Activated gamma-delta T cell (primary cell): ENCODE results near the gene YBX2.
"Not testable (repeated sequence)": the region's sequence is repeated elsewhere in the genome, so short reads cannot be mapped to it uniquely, and the experiment has no call there.

Source experiments
- DNase-seq: peaks from one replicate; lab custom pipeline; 2025; lab: John Stamatoyannopoulos, UW

Gene YBX2

DNA sequence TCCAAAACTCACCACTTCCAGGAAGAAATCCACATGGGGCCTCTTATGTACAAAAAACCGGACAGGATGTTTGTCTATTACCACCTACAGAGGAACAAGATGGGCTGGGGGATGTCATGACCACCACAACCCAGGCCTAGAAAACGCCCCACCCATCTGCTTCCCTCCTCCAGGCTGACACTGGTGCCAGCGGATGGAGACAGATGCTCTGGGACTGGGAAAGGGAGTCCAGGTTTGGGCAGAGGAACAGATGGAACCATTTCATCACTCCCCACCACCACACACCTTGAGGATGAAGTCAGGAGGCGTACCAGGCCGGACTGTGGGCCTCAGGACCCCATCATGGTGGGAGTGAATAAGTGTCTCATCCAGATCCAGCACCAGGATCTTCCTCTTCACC, 47.7 kb downstream of the YBX2 start:
- DNase-seq: no peak

DNA sequence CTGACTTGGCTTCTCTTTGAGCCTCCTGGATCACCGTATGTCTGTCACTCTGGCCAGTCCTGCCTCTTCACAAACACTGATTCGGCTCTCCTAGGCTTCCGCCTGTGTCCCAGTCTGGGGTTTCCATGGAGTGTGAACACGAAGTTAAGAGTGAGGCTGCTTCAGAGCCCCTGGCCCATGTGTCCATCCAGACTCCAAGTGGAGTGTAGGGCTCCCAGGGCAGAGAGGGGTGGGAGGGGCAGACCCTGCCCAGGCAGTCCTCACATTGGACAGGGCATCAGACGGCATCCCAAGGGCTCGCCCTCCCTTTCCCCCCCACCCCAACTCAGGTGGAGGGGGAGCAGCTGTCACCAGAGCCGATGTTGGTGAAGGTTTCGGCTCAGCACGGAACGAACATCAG, 50.6 kb downstream of the YBX2 start:
- DNase-seq: not testable (repeated sequence)

- DNase-seq: no peak
Observed at GRCh38 chr17:7243453-7243729, 51.0 kb downstream of the YBX2 start.

DNA sequence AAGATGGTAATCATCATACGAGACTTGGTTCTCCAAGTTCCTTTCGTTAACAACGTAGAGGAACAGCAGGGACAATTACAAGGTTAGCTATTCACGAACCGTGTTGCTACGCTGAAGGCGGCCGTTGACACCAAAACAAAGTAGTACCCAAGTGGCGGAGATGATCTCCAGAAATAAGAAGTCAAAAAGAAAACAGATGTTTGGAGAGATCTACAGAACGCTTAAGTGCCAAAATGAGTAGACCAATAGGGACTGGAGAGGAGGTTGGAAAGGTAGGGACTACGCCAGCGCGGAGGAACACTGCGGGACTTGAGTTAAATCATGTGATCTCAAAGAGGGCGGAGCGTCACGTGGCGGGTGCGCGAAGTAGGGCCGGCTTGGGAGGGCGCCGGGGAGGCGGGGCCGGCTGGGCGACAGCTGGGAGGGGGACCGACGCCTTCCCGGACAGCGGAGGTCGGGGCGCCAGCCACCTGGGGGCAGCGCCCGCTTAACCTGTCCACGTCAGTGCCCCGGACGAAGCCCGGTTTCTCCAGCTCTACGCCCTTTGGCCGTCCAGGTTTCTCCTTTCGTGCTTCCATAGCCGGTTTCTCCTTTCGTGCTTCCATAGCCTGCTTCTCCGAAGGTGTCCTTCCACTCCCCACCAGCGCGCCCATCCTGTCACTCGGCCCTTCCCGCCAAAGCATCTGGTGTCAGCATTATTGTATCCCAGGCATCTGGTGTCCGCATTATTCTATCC, 51.6 kb downstream of the YBX2 start:
- peak; percentile 85 for DNase-seq

- peak; percentile 74 for DNase-seq
Observed at GRCh38 chr17:7241783-7242716, 52.4 kb downstream of the YBX2 start, which contains the start of gene GABARAP. GABARAP (minus strand) TSS chr17:7242449; CDS start chr17:7242330, 119 bp downstream.

GRCh38 chr17:7241090-7241733, 53.2 kb downstream of the YBX2 start:
- DNase-seq: no peak

GRCh38 chr17:7240375-7240774, 54.1 kb downstream of the YBX2 start:
- DNase-seq: no peak

GRCh38 chr17:7239091-7240027, 55.1 kb downstream of the YBX2 start, which contains the start of gene PHF23:
PHF23 (minus strand) TSS chr17:7239457; CDS start chr17:7239279, 178 bp downstream.
- DNase-seq: peak; percentile 97

- no peak for DNase-seq
Observed at GRCh38 chr17:7238420-7239090, 55.9 kb downstream of the YBX2 start.
